HFF-Myc (cell line): Measurements from ENCODE around the gene MARK3.

Experiments
- DNase-seq: peaks from one replicate; pipeline ENCODE4 v3.0.0-alpha.2; 2011; ENCODE audit warnings: low read depth; ENCODE audit errors: extremely low read depth
- H3K4me3 ChIP-seq: replicated peaks from 2 replicates; pipeline ENCODE4 v1.5.1; 2011; ENCODE audit warnings: low read depth, mild to moderate bottlenecking, control low read depth, low read length
- CTCF ChIP-seq: IDR thresholded peaks from 2 replicates; pipeline ENCODE4 v1.5.1; 2012; ENCODE audit warnings: mild to moderate bottlenecking, low read depth, low read length, control low read depth; ENCODE audit errors: missing control alignments

MARK3 gene

GRCh38 chr14:103552846-103553210 lies 167.6 kb downstream of the MARK3 start:
- H3K4me3 ChIP-seq: no peak overlapping the region
- no peak for DNase-seq
- TF ChIP-seq CTCF: no peak
